Measurements from ENCODE around the gene PTPMT1. TPM values are rescaled to one million over a fixed set of nuclear protein-coding genes. Genes with fewer than 3 reads are reported as not detected.
A peak's percentile ranks its signal among the peaks of the same experiment; 100 is the strongest.
"Not testable (repeated sequence)": the region's sequence is repeated elsewhere in the genome, so short reads cannot be mapped to it uniquely, and the experiment has no call there.

PTPMT1 gene
- total RNA-seq, 4 donors from 2014 or later, result 70.0 to 95.7 (median 83.6) TPM

GRCh38 chr11:47539681-47540039, 25.7 kb upstream of the PTPMT1 start:
- H3K36me3 ChIP-seq, result peaks cover 0 to 6% of the 10 kb centered on the region in 2 donors
- TF ChIP-seq POLR2AphosphoS5 (IDR thresholded peaks at IDR 0.05) (no peak), POLR2A (IDR thresholded peaks at IDR 0.05) (no peak), EP300 (IDR thresholded peaks at IDR 0.05) (no peak), CTCF (IDR thresholded peaks at IDR 0.05) (no peak)
- peaks cover 11 to 96% (median 32%) of the 10 kb centered on the region in 3 donors for H3K4me1 ChIP-seq
- H3K4me3 ChIP-seq, result no peak overlapping the region
- ATAC-seq, result no peak
- H3K27ac ChIP-seq, result peak overlapping the region in 2 of 4 donors; percentile 0 to 41
- 46 to 47% methylated on average over 2 of the region's 2 CpGs for WGBS, 2 donors (ENCODE audit: low coverage in 1 of 2)
- no peaks in the 10 kb centered on the region for H3K27me3 ChIP-seq
- no peaks in the 10 kb centered on the region for H3K9me3 ChIP-seq

- TF ChIP-seq EP300 (IDR thresholded peaks at IDR 0.05) (no peak), CTCF (IDR thresholded peaks at IDR 0.05) (no peak), POLR2A (IDR thresholded peaks at IDR 0.05) (no peak), POLR2AphosphoS5 (IDR thresholded peaks at IDR 0.05) (no peak)
- Histone ChIP-seq H3K27ac (peak overlapping the region in 2 of 4 donors; percentile 41 to 44), H3K9me3 (no peaks in the 10 kb centered on the region), H3K4me3 (no peak overlapping the region), H3K27me3 (no peaks in the 10 kb centered on the region), H3K36me3 (peaks cover 0 to 6% of the 10 kb centered on the region in 2 donors), H3K4me1 (peaks cover 11 to 91% (median 23%) of the 10 kb centered on the region in 3 donors)
- no peak for ATAC-seq
- 85 to 100% methylated on average over 1 to 2 of the region's 2 CpGs for WGBS, 2 donors (ENCODE audit: low coverage in 1 of 2)
Observed at GRCh38 chr11:47541070-47541469, 24.3 kb upstream of the PTPMT1 start.

- H3K36me3 ChIP-seq, result peaks cover 0 to 3% of the 10 kb centered on the region in 2 donors
- no peak for ATAC-seq
- peaks cover 8 to 89% (median 10%) of the 10 kb centered on the region in 3 donors for H3K4me1 ChIP-seq
- 100% methylated on average over 6 of the region's 6 CpGs; no CpG with 5 or more reads in 1 of the 2 donors for WGBS, 2 donors (ENCODE audit: low coverage in 1 of 2)
- TF ChIP-seq POLR2A (IDR thresholded peaks at IDR 0.05) (no peak), POLR2AphosphoS5 (IDR thresholded peaks at IDR 0.05) (no peak), EP300 (IDR thresholded peaks at IDR 0.05) (no peak), CTCF (IDR thresholded peaks at IDR 0.05) (no peak)
- H3K27ac ChIP-seq, result no peak overlapping the region
- H3K9me3 ChIP-seq, result no peaks in the 10 kb centered on the region
- no peak overlapping the region for H3K4me3 ChIP-seq
- no peaks in the 10 kb centered on the region for H3K27me3 ChIP-seq
Observed at GRCh38 chr11:47545298-47545697, 20.1 kb upstream of the PTPMT1 start.

- not testable (repeated sequence) for H3K4me3 ChIP-seq, H3K36me3 ChIP-seq, H3K27ac ChIP-seq, H3K27me3 ChIP-seq, ATAC-seq, H3K9me3 ChIP-seq
- H3K4me1 ChIP-seq, result peaks cover 4 to 89% (median 12%) of the 10 kb centered on the region in 3 donors
- WGBS, 2 donors (ENCODE audit: low coverage in 1 of 2), result no CpG with 5 or more reads among the region's 7 CpGs
Observed at GRCh38 chr11:47546274-47546673, 19.1 kb upstream of the PTPMT1 start.

- H3K4me1 ChIP-seq, result peaks cover 2 to 71% (median 18%) of the 10 kb centered on the region in 3 donors
- no peaks in the 10 kb centered on the region for H3K36me3 ChIP-seq
Observed at GRCh38 chr11:47550288-47551047, 14.9 kb upstream of the PTPMT1 start.

More at GRCh38 chr11:47550288-47551047, 14.9 kb upstream of the PTPMT1 start:
- TF ChIP-seq POLR2AphosphoS5 (IDR thresholded peaks at IDR 0.05) (no peak), POLR2A (IDR thresholded peaks at IDR 0.05) (no peak), EP300 (IDR thresholded peaks at IDR 0.05) (no peak), CTCF (IDR thresholded peaks at IDR 0.05) (no peak)
- Histone ChIP-seq H3K27ac (peak overlapping the region in 2 of 4 donors; percentile 91 to 93), H3K9me3 (no peaks in the 10 kb centered on the region), H3K27me3 (no peaks in the 10 kb centered on the region), H3K4me3 (no peak overlapping the region)
- ATAC-seq, result no peak
- 77 to 79% methylated on average over 7 to 8 of the region's 10 CpGs for WGBS, 2 donors (ENCODE audit: low coverage in 1 of 2)
